Activated CD8-positive, alpha-beta memory T cell treated with anti-CD3 and anti-CD28 coated beads, Interleukin-2, amount 50 U/mL, for 24 hours (primary cell): ENCODE results near the gene TMEM240.
"Not testable (repeated sequence)": the region's sequence is repeated elsewhere in the genome, so short reads cannot be mapped to it uniquely, and the experiment has no call there.

ENCODE experiments used
- DNase-seq: peaks from one replicate; pipeline ENCODE4 v3.0.0-alpha.2; 2020; ENCODE audit errors: extremely low read depth

TMEM240 gene

DNA sequence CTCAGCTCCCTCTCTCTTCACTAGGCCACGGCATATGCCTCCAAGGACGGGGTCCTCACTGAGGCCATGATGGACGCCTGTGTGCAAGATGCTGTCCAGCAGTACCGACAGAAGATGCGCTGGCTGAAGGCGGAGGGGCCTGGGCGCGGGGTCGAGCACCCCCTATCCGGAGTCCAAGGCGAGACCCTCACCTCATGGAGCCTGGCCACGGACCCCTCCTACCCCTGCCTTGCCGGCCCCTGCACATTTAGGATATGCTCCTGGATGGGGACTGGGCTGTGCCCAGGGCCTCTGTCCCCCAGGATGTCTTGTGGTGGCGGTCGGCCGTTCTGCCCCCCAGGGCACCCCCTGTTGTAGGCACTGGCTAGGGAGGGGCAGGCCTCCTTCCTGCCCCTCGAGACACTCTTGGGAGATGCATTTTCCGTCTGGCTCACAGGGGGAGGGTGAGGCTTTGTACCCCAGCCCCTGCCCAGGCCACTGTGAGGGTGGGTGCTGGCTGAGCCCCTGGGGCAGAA is 44.9 kb downstream of the TMEM240 start:
- not testable (repeated sequence) for DNase-seq

DNA sequence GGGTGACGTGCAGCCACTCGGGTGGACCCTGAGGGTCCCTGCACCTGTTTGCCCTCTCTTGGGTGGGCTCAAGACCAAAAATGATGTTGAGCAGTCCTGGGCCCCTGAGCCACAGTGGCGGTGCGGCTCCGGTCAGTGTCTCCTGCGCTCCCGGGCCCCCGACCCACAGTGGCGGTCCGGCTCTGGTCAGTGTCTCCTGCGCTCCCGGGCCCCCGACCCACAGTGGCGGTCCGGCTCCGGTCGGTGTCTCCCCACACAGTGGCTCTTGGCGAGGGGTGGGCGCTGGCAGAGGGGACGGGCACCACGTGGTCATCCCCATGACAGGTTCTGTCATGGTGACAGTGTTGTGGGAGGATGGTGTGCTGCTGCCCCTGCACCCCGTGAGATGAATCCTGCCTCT is 46.1 kb downstream of the TMEM240 start:
- not testable (repeated sequence) for DNase-seq

- no peak for DNase-seq
These were observed 48.8 kb downstream of the TMEM240 start for GRCh38 chr1:1491601-1492000.

- DNase-seq: no peak
These were observed 49.7 kb downstream of the TMEM240 start for GRCh38 chr1:1490633-1491230.

GRCh38 chr1:1489861-1490260 is 50.6 kb downstream of the TMEM240 start:
- no peak for DNase-seq

- DNase-seq: no peak
These were observed 51.2 kb downstream of the TMEM240 start for GRCh38 chr1:1489231-1489630.

DNA sequence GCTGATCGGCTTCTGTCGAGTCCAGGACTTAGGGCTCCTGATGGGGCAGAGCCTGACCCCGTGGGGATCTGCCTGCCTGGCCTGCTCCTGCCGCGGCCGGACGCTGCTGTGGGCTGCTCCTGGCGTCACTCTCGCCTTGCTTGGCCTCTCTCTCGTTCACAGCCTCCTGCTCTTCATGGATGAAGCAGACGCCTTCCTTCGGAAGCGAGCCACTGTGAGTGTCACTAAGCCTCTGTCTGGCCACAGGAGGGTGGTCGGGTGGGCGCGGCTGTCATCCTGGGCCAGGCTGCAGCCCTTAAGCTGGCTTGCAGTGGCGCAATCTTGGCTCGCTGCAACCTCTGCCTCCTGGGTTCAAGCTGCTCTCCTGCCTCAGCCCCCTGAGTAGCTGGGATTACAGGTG is 52.7 kb downstream of the TMEM240 start:
- no peak for DNase-seq

- not testable (repeated sequence) for DNase-seq
These were observed 54.6 kb downstream of the TMEM240 start for GRCh38 chr1:1485755-1486317.

DNA sequence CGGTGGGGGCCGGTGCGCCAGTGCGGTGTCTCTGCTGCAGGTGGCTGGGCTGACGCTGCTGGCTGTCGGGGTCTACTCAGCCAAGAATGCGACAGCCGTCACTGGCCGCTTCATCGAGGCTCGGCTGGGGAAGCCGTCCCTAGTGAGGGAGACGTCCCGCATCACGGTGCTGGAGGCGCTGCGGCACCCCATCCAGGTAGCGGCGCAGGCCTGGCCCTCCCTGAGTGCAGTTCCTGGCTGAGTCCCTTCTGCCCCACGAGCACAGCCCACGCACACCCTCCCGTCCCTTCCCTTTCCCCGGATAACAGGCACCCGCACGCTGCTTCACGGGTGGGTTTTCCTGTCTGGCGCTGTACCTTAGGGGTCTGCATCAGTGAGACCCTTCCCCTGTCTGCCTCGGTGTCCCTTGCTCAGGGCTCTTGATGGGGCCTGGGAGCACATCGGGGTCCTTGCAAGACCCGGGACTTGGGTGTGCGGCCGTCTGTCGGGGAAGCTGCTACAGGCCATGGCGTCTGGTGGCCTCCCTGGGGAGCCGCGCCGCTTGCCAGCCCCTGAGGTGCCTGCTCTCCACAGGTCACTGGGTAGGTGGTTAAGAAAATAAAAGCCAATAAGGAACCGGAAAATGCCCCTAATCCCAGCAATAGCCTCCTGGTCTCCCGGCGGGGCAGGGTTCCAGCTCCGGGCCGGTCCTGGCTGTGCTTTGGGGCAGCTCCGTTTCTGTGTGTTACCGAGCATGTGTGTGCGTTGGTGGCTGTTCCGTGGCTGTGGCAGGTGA is 55.3 kb downstream of the TMEM240 start:
- not testable (repeated sequence) for DNase-seq
